ENCODE results near the gene TREM2. TPM values are rescaled to one million over a fixed set of nuclear protein-coding genes. Genes with fewer than 3 reads are reported as not detected.

TREM2 gene
- polyA plus RNA-seq, 3 donors, result 0.15 to 0.67 (median 0.65) TPM

Other genes starting within 250 kb of the TREM2 start
- 10 to 100 TPM in 1 of 3 donors, 1 to 10 TPM in 2; 4.9 to 16.2 (median 6.9) TPM for gene UNC5CL, start 123.9 kb downstream of the TREM2 start, polyA plus RNA-seq (ENCODE audit: insufficient read length in 3 of 3)
- gene TSPO2, start 120.6 kb downstream of the TREM2 start, polyA plus RNA-seq (ENCODE audit: insufficient read length in 3 of 3), result 1 to 10 TPM in 1 of 3 donors, under 1 TPM in 2; 0.82 to 1.1 (median 0.86) TPM
- under 1 TPM; 0.22 to 0.82 (median 0.26) TPM for gene APOBEC2, start 109.9 kb downstream of the TREM2 start, polyA plus RNA-seq (ENCODE audit: insufficient read length in 3 of 3)
- gene OARD1, start 90.8 kb downstream of the TREM2 start, polyA plus RNA-seq (ENCODE audit: insufficient read length in 3 of 3), result 10 to 100 TPM; 56.4 to 66.3 (median 59.2) TPM
- 10 to 100 TPM; 47.1 to 54.6 (median 53.3) TPM for gene NFYA, start 90.1 kb downstream of the TREM2 start, polyA plus RNA-seq (ENCODE audit: insufficient read length in 3 of 3)
- gene TREML1, start 8.8 kb downstream of the TREM2 start, polyA plus RNA-seq (ENCODE audit: insufficient read length in 3 of 3), result 1 to 10 TPM in 2 of 3 donors, under 1 TPM in 1; 0.45 to 1.2 (median 1.2) TPM
- under 1 TPM; 0.06 to 0.18 (median 0.16) TPM for gene TREML2, start 38.0 kb upstream of the TREM2 start, polyA plus RNA-seq (ENCODE audit: insufficient read length in 3 of 3)
- not detected for gene TREML4, start 65.2 kb upstream of the TREM2 start, polyA plus RNA-seq (ENCODE audit: insufficient read length in 3 of 3)
- under 1 TPM; 0.07 to 0.42 (median 0.38) TPM for gene TREM1, start 123.6 kb upstream of the TREM2 start, polyA plus RNA-seq (ENCODE audit: insufficient read length in 3 of 3)
- not detected for gene NCR2, start 172.5 kb upstream of the TREM2 start, polyA plus RNA-seq (ENCODE audit: insufficient read length in 3 of 3)

All from renal cortex interstitium (tissue), 3 donors.